Measurements from ENCODE around the gene HPN. TPM values are rescaled to one million over a fixed set of nuclear protein-coding genes. Genes with fewer than 3 reads are reported as not detected.

The HPN gene
- total and polyA plus RNA-seq, 2 of the 13 experiments (the other 11 are each of a cell fraction or from before 2014, with no cell fraction given), result 46.7 to 261 TPM

DNA sequence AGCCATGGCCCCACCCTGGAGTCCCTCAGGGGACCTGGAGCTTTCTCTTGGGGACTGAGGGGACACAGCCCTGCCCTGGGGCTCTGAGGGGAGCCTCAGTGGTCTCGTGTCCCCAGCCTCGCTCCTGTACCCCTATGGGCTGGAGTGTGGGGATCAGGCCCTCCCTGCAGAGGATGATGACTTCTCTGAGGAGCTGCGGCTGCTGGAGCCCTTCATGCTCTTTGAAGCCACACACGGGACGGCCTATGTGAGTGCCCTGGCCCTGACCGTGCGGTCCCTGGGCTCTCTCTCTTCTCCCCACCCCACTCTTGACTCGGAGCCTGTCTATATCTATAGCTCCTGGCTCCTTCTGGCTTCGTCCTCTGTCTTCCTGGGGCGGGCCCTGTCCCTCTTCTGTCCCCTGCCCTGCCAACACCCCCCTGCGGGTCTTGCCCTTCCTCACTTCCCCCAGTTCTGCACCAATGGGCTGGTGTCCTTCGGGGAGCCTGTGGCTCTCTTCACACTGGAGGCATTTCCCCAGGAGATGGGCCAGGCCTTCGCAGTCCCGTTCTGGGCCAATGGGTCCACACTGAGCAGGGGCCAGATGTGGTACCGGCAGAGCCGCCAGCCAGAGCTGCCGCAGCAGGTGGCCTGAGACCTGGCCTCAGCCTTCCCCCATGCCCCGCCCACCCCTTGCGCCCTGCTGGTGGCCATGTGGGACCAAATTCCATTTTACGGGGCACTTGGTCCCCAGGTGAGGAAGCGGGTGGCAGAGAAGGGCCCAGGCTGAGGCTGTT lies 33.1 kb downstream of the HPN start (continued):
- TF ChIP-seq SIX4 (CRISPR knock-in tag; IDR thresholded peaks at IDR 0.05), result no peak
- no peak for TF ChIP-seq THRA (CRISPR knock-in tag; IDR thresholded peaks at IDR 0.05; ENCODE audit: borderline replicate concordance)
- no peak for TF ChIP-seq ZXDC (CRISPR knock-in tag; IDR thresholded peaks at IDR 0.05)
- no peak for TF ChIP-seq CREB1 (IDR thresholded peaks at IDR 0.05)
- TF ChIP-seq CREB1 (CRISPR knock-in tag; IDR thresholded peaks at IDR 0.05), result no peak

GRCh38 chr19:35075202-35076025 lies 33.9 kb downstream of the HPN start:
- CTCF ChIA-PET (ENCODE audit: low intra/inter-chr PET ratio, low total read pairs), result no interaction called here
- H4K20me1 ChIP-seq (ENCODE audit: insufficient read depth, low read length), result no peaks in the 10 kb centered on the region

More at GRCh38 chr19:35075202-35076025, 33.9 kb downstream of the HPN start:
- Histone ChIP-seq H3K4me1 (ENCODE audit: insufficient read depth, low read length) (no peaks in the 10 kb centered on the region), H3K9ac (ENCODE audit: insufficient read depth, low read depth, low read length) (no peak overlapping the region), H3K36me3 (replicated peaks in 1 of 2; ENCODE audit: control insufficient read depth in 1 of 2, insufficient read depth in 2 of 2, low read length in 2 of 2) (no peaks in the 10 kb centered on the region), H3K4me2 (ENCODE audit: low read depth, low read length) (no peak overlapping the region), H2AFZ (ENCODE audit: low read length) (no peak overlapping the region), H3K79me2 (ENCODE audit: insufficient read depth, low read length) (no peaks in the 10 kb centered on the region), H3K9me3 (ENCODE audit: low read length) (peaks cover 5% of the 10 kb centered on the region), H3K27me3 (ENCODE audit: control insufficient read depth in 1 of 2, insufficient read depth in 2 of 2, low read length in 2 of 2) (peaks cover 16 to 61% of the 10 kb centered on the region in 2 experiments), H3K27ac (ENCODE audit: extremely low read length, insufficient read depth, low read length) (no peak overlapping the region), H3K4me3 (replicated peaks in 1 of 3; ENCODE audit: insufficient read depth in 1 of 3, low read depth in 2 of 3, low read length in 3 of 3) (no peak overlapping the region)
- no peak for ATAC-seq
- intact Hi-C loops (cut with micrococcal nuclease; ENCODE audit: unreplicated experiment), result no loop called here
- WGBS (ENCODE audit: low lambda C conversion rate), result 41% methylated on average over 13 of the region's 21 CpGs
- POLR2A ChIA-PET, result no interaction called here
- BruUV-seq (replicated peaks), result no TSS peak
- TF ChIP-seq ZFP36 (IDR thresholded peaks at IDR 0.05; ENCODE audit: borderline replicate concordance, low read depth, low read length, partially characterized antibody) (no peak), SMC3 (IDR thresholded peaks at IDR 0.05; ENCODE audit: low read length) (no peak), CERS6 (CRISPR knock-in tag; IDR thresholded peaks at IDR 0.05) (no peak), ZSCAN20 (CRISPR knock-in tag; IDR thresholded peaks at IDR 0.05; ENCODE audit: borderline replicate concordance) (no peak)
- in situ Hi-C loops (cut with HindIII; ENCODE audit: extremely low pct_ligation_motif_present, low pct_unique_long_range_greater_than_20kb), result no loop called here
- no peak for FAIRE-seq
- DNase-seq (ENCODE audit: low spot score), result no peak
